ENCODE data around the gene TMEM143. TPM values are rescaled to one million over a fixed set of nuclear protein-coding genes. Genes with fewer than 3 reads are reported as not detected.
A peak's percentile ranks its signal among the peaks of the same experiment; 100 is the strongest.

TMEM143 gene
- total and polyA plus RNA-seq, 7 experiments from 2014 or later = 5.7 to 39.8 (median 14.0) TPM

- Mint-ChIP-seq H3K27me3 (no peaks in the 10 kb centered on the region), H3K4me1 (peaks cover 5 to 17% (median 11%) of the 10 kb centered on the region in 7 donors), H3K27ac (peak overlapping the region in 2 of 9 donors; percentile 25 to 56), H3K4me3 (no peak overlapping the region), H3K36me3 (peaks cover 0 to 26% (median 17%) of the 10 kb centered on the region in 5 donors), H3K9me3 (no peaks in the 10 kb centered on the region)
- intact Hi-C loops (cut with micrococcal nuclease) = no loop called here
- Histone ChIP-seq H3K4me1 (ENCODE audit: control insufficient read depth in 2 of 2, insufficient read depth in 2 of 2, low read length in 2 of 2) (peaks cover 4 to 5% of the 10 kb centered on the region in 2 donors), H3K36me3 (ENCODE audit: control insufficient read depth in 2 of 3, insufficient read depth in 3 of 3, low read length in 3 of 3) (peaks cover 0 to 76% (median 16%) of the 10 kb centered on the region in 3 experiments), H3K27me3 (ENCODE audit: control insufficient read depth in 2 of 2, insufficient read depth in 2 of 2, low read length in 2 of 2) (no peaks in the 10 kb centered on the region), H3K27ac (ENCODE audit: low read depth, low read length) (no peak overlapping the region), H3K9me3 (ENCODE audit: control insufficient read depth in 2 of 3, low read length in 3 of 3) (no peaks in the 10 kb centered on the region), H3K4me3 (ENCODE audit: low read length) (no peak overlapping the region)
- ChIA-PET CTCF (no interaction called here), POLR2A (no interaction called here)
- DNase-seq (no peak), ATAC-seq (no peak)
Observed at GRCh38 chr19:48385461-48386087, 21.8 kb upstream of the TMEM143 start.

GRCh38 chr19:48382286-48382685 is 18.5 kb upstream of the TMEM143 start:
- H3K4me1 Mint-ChIP-seq = peaks cover 0 to 4% (median 0%) of the 10 kb centered on the region in 7 donors
- H3K27ac ChIP-seq (ENCODE audit: low read depth, low read length) = no peak overlapping the region
- ChIA-PET CTCF (no interaction called here), POLR2A (no interaction called here)
- H3K27me3 Mint-ChIP-seq = no peaks in the 10 kb centered on the region
- no peak for DNase-seq
- no peaks in the 10 kb centered on the region for H3K9me3 ChIP-seq (ENCODE audit: control insufficient read depth in 2 of 3, low read length in 3 of 3)
- peaks cover 0 to 55% (median 10%) of the 10 kb centered on the region in 3 experiments for H3K36me3 ChIP-seq (ENCODE audit: control insufficient read depth in 2 of 3, insufficient read depth in 3 of 3, low read length in 3 of 3)
- H3K4me3 Mint-ChIP-seq = no peak overlapping the region
- H3K27ac Mint-ChIP-seq = peak overlapping the region in 1 of 9 donors; percentile 12
- no peak overlapping the region for H3K4me3 ChIP-seq (ENCODE audit: low read length)
- peaks cover 0 to 26% (median 11%) of the 10 kb centered on the region in 5 donors for H3K36me3 Mint-ChIP-seq
- intact Hi-C loops (cut with micrococcal nuclease) = no loop called here
- no peaks in the 10 kb centered on the region for H3K27me3 ChIP-seq (ENCODE audit: control insufficient read depth in 2 of 2, insufficient read depth in 2 of 2, low read length in 2 of 2)
- H3K4me1 ChIP-seq (ENCODE audit: control insufficient read depth in 2 of 2, insufficient read depth in 2 of 2, low read length in 2 of 2) = no peaks in the 10 kb centered on the region
- H3K9me3 Mint-ChIP-seq = no peaks in the 10 kb centered on the region
- ATAC-seq = no peak

DNA sequence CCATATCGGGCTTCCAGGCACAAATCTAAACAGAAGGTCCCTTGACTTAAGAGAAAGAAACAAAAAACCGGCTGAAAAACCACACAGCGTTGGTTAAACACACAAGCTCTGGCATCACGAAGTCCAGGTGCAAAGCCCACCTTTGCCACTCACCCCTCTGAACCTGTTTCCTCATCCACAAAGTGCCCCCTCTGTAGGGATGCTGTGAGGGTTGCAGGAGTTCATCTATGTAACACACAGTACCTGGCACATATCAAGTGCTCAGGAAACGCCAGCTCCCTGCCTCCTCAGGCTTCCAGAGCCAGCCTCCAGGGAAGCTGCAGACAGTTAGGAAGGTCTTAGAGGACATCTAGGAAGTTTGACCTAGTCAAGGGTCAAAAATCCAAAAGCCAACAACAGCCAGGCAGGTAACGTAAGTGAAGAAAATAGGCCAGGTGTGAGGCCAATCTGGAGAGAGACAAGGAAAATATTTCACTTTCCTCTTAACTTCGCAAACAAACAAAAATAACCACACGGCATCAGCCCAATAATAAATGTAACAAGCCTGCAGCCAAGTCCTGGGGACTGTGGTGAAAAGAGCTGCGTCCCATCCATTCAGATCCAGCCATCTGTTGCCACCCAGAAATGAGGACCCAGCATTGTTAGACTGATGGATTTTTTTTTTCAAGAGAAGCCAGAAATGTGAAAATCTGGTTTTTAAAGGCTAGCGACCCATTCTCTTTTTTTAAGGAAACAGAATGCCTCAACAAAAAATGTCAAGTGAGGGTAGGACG is 17.6 kb upstream of the TMEM143 start:
- no peaks in the 10 kb centered on the region for H3K27me3 ChIP-seq (ENCODE audit: control insufficient read depth in 2 of 2, insufficient read depth in 2 of 2, low read length in 2 of 2)
- intact Hi-C loops (cut with micrococcal nuclease) = no loop called here
- H3K4me1 ChIP-seq (ENCODE audit: control insufficient read depth in 2 of 2, insufficient read depth in 2 of 2, low read length in 2 of 2) = no peaks in the 10 kb centered on the region
- CTCF ChIA-PET = no interaction called here
- no peak overlapping the region for H3K27ac ChIP-seq (ENCODE audit: low read depth, low read length)
- Mint-ChIP-seq H3K36me3 (peaks cover 0 to 26% (median 11%) of the 10 kb centered on the region in 5 donors), H3K27me3 (no peaks in the 10 kb centered on the region), H3K4me3 (no peak overlapping the region), H3K27ac (peak overlapping the region in 2 of 9 donors; percentile 39 to 74), H3K9me3 (no peaks in the 10 kb centered on the region), H3K4me1 (peaks cover 0 to 4% (median 0%) of the 10 kb centered on the region in 7 donors)
- peaks cover 0 to 47% (median 5%) of the 10 kb centered on the region in 3 experiments for H3K36me3 ChIP-seq (ENCODE audit: control insufficient read depth in 2 of 3, insufficient read depth in 3 of 3, low read length in 3 of 3)
- no peak for ATAC-seq
- POLR2A ChIA-PET = no interaction called here
- DNase-seq = no peak
- H3K9me3 ChIP-seq (ENCODE audit: control insufficient read depth in 2 of 3, low read length in 3 of 3) = no peaks in the 10 kb centered on the region
- H3K4me3 ChIP-seq (ENCODE audit: low read length) = no peak overlapping the region

DNA sequence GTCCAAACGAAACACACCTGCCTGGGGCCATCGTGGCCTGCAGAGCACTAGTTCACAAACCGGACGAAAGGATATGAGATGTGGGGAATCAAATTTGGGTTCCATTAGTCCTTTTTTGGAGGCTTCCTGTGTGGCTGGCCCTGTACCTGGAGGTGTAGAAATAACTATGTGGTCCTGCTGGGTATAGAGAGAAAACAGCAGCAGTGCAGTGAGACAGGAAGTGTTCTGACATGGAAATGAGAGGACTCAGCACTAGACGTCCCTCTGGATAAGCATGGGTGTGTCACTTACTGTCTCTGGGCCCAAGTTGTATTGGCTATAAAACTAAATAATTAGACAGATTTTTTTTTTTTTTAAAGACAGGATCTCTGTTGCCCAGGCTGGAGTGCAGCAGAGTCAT is 15.3 kb upstream of the TMEM143 start:
- Mint-ChIP-seq H3K36me3 (peaks cover 0 to 13% (median 3%) of the 10 kb centered on the region in 5 donors), H3K9me3 (no peaks in the 10 kb centered on the region), H3K27me3 (no peaks in the 10 kb centered on the region), H3K4me3 (no peak overlapping the region), H3K4me1 (peaks cover 0 to 4% (median 0%) of the 10 kb centered on the region in 7 donors), H3K27ac (peak overlapping the region in 1 of 9 donors; percentile 28)
- POLR2A ChIA-PET = interaction anchor here (0.6 kb wide), 1 partner anchor 14 kb away, joined by 3 read pairs; no protein-coding TSS in a partner anchor
- Histone ChIP-seq H3K36me3 (ENCODE audit: control insufficient read depth in 2 of 3, insufficient read depth in 3 of 3, low read length in 3 of 3) (peaks cover 0 to 26% (median 0%) of the 10 kb centered on the region in 3 experiments), H3K4me3 (ENCODE audit: low read length) (no peak overlapping the region), H3K9me3 (ENCODE audit: control insufficient read depth in 2 of 3, low read length in 3 of 3) (no peaks in the 10 kb centered on the region), H3K27me3 (ENCODE audit: control insufficient read depth in 2 of 2, insufficient read depth in 2 of 2, low read length in 2 of 2) (no peaks in the 10 kb centered on the region), H3K4me1 (ENCODE audit: control insufficient read depth in 2 of 2, insufficient read depth in 2 of 2, low read length in 2 of 2) (no peaks in the 10 kb centered on the region), H3K27ac (ENCODE audit: low read depth, low read length) (no peak overlapping the region)
- intact Hi-C loops (cut with micrococcal nuclease) = no loop called here
- no peak for DNase-seq
- ATAC-seq = no peak
- CTCF ChIA-PET = no interaction called here

DNA sequence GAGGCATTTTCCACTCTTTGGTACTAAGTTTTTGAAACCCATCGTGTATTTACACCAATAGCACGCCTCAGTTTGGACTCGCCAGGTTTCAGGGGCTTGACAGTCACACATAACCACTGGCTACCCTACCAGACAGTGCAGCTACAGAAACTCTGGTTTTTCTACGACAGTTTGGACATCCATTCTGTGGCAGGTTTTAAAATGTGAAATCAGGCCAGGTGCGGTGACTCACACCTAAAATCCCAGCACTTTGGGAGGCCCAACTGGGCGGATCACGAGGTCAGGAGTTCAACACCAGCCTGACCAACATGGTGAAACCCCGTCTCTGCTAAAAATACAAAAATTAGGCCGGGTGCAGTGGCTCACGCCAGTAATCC is 14.4 kb upstream of the TMEM143 start:
- Mint-ChIP-seq H3K36me3 (peaks cover 0 to 6% (median 2%) of the 10 kb centered on the region in 5 donors), H3K4me3 (no peak overlapping the region), H3K27me3 (no peaks in the 10 kb centered on the region), H3K27ac (no peak overlapping the region), H3K4me1 (peaks cover 0 to 4% (median 0%) of the 10 kb centered on the region in 7 donors), H3K9me3 (no peaks in the 10 kb centered on the region)
- Histone ChIP-seq H3K9me3 (ENCODE audit: control insufficient read depth in 2 of 3, low read length in 3 of 3) (no peaks in the 10 kb centered on the region), H3K4me1 (ENCODE audit: control insufficient read depth in 2 of 2, insufficient read depth in 2 of 2, low read length in 2 of 2) (no peaks in the 10 kb centered on the region), H3K36me3 (ENCODE audit: control insufficient read depth in 2 of 3, insufficient read depth in 3 of 3, low read length in 3 of 3) (peaks cover 0 to 18% (median 0%) of the 10 kb centered on the region in 3 experiments), H3K27ac (ENCODE audit: low read depth, low read length) (no peak overlapping the region), H3K27me3 (ENCODE audit: control insufficient read depth in 2 of 2, insufficient read depth in 2 of 2, low read length in 2 of 2) (no peaks in the 10 kb centered on the region), H3K4me3 (ENCODE audit: low read length) (no peak overlapping the region)
- CTCF ChIA-PET = no interaction called here
- ATAC-seq (no peak), DNase-seq (no peak)
- intact Hi-C loops (cut with micrococcal nuclease) = no loop called here
- POLR2A ChIA-PET = no interaction called here

DNA sequence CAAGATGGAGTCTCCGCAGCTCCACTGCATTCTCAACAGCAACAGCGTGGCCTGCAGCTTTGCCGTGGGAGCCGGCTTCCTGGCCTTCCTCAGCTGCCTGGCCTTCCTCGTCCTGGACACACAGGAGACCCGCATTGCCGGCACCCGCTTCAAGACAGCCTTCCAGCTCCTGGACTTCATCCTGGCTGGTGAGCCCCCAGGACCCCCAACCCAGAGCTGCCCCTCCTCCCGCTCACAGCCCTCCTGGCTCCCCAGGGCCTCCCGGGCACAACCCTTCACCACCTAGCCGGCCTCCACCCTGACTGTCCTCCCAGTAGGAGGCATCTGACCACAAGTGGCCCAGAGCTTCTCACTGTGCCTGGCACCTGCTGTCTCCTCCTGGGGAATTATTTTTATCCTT is 9.8 kb upstream of the TMEM143 start:
- ATAC-seq (no peak), DNase-seq (no peak)
- Histone ChIP-seq H3K4me1 (ENCODE audit: control insufficient read depth in 2 of 2, insufficient read depth in 2 of 2, low read length in 2 of 2) (no peaks in the 10 kb centered on the region), H3K4me3 (ENCODE audit: low read length) (no peak overlapping the region), H3K9me3 (ENCODE audit: control insufficient read depth in 2 of 3, low read length in 3 of 3) (no peaks in the 10 kb centered on the region), H3K27me3 (ENCODE audit: control insufficient read depth in 2 of 2, insufficient read depth in 2 of 2, low read length in 2 of 2) (no peaks in the 10 kb centered on the region), H3K36me3 (ENCODE audit: control insufficient read depth in 2 of 3, insufficient read depth in 3 of 3, low read length in 3 of 3) (no peaks in the 10 kb centered on the region), H3K27ac (ENCODE audit: low read depth, low read length) (no peak overlapping the region)
- ChIA-PET POLR2A (no interaction called here), CTCF (interaction anchor here (0.6 to 0.8 kb wide), 2 partner anchors 136 to 158 kb away, joined by 3 read pairs; no protein-coding TSS in a partner anchor)
- no peaks in the 10 kb centered on the region for H3K4me1 Mint-ChIP-seq
- intact Hi-C loops (cut with micrococcal nuclease) = no loop called here
- no peak overlapping the region for H3K27ac Mint-ChIP-seq
- H3K9me3 Mint-ChIP-seq = no peaks in the 10 kb centered on the region
- no peaks in the 10 kb centered on the region for H3K36me3 Mint-ChIP-seq
- H3K27me3 Mint-ChIP-seq = peaks cover 0 to 2% (median 0%) of the 10 kb centered on the region in 5 donors
- no peak overlapping the region for H3K4me3 Mint-ChIP-seq

All from naive thymus-derived CD4-positive, alpha-beta T cell (primary cell).